GM23338 (cell line): Measurements from ENCODE around the gene DSCAML1.

Source experiments
- CREB1 ChIP-seq: fragments of 250-450 bp; sonication (Bioruptor Pico); IDR thresholded peaks from 2 replicates; pipeline ENCODE4 v1.5.0; 2020; ENCODE audit warnings: low read depth, mild to moderate bottlenecking, moderate library complexity
- CTCF ChIP-seq, 2 experiments: fragments of 200-600 bp in 1 of 2; sonication (generic) in 1 of 2; conservative IDR thresholded peaks; 2 replicates each; pipeline versions ENCODE4 v1.5.1 to v1.6.1; 2016 to 2017; ENCODE audit warnings: antibody characterized with exemption in 2 of 2, low read depth in 2 of 2, mild to moderate bottlenecking in 2 of 2, moderate library complexity in 1 of 2
- EZH2 ChIP-seq: fragments of 200-600 bp; sonication (generic); IDR thresholded peaks from one replicate; pipeline ENCODE4 v1.8.0; 2017; ENCODE audit warnings: antibody characterized with exemption, mild to moderate bottlenecking, low read depth; ENCODE audit not compliant: unreplicated experiment
- EZH2phosphoT487 ChIP-seq: fragments of 200-600 bp; sonication (generic); IDR thresholded peaks from one replicate; pipeline ENCODE4 v1.8.1; 2018; ENCODE audit warnings: antibody characterized with exemption; ENCODE audit not compliant: unreplicated experiment
- JUNB ChIP-seq: IDR thresholded peaks from one replicate; pipeline ENCODE4 v1.6.1; 2016; ENCODE audit warnings: antibody characterized with exemption; ENCODE audit not compliant: unreplicated experiment
- NANOG ChIP-seq: IDR thresholded peaks from 2 replicates; pipeline ENCODE4 v1.6.1; 2016; ENCODE audit warnings: antibody characterized with exemption, borderline replicate concordance
- POLR2AphosphoS5 ChIP-seq: IDR thresholded peaks from 2 replicates; pipeline ENCODE4 v1.6.1; 2016; ENCODE audit warnings: antibody characterized with exemption, low read depth
- REST ChIP-seq: IDR thresholded peaks from one replicate; pipeline ENCODE4 v1.6.1; 2018; ENCODE audit warnings: antibody characterized with exemption; ENCODE audit not compliant: unreplicated experiment
- STAT1 ChIP-seq: IDR thresholded peaks from one replicate; pipeline ENCODE4 v1.6.1; 2016; ENCODE audit warnings: antibody characterized with exemption; ENCODE audit not compliant: unreplicated experiment
- ZNF114 ChIP-seq: fragments of 250-450 bp; sonication (Bioruptor Pico); IDR thresholded peaks from 2 replicates; pipeline ENCODE4 v1.5.0; 2020; ENCODE audit warnings: mild to moderate bottlenecking, moderate library complexity
- ZNF331 ChIP-seq: fragments of 250-450 bp; sonication (Bioruptor Pico); IDR thresholded peaks from 2 replicates; pipeline ENCODE4 v1.5.0; 2020; ENCODE audit warnings: low read depth, mild to moderate bottlenecking, moderate library complexity

GRCh38 chr11:117606790-117607189, 190.2 kb downstream of the DSCAML1 start:
- TF ChIP-seq CTCF (conservative IDR thresholded peaks at IDR 0.05; ENCODE audit: low read depth in 2 of 2) (no peak), REST (no peak), EZH2 (no peak), EZH2phosphoT487 (no peak), POLR2AphosphoS5 (no peak), JUNB (no peak), ZNF114 (CRISPR knock-in tag) (no peak), NANOG (no peak), STAT1 (no peak), CREB1 (CRISPR knock-in tag) (no peak), ZNF331 (CRISPR knock-in tag) (no peak)
